GM12874 (cell line): Measurements from ENCODE around the gene ADAM11.

Experiments
- CTCF ChIP-seq: IDR thresholded peaks from 2 replicates; pipeline ENCODE4 v1.5.1; 2011; ENCODE audit warnings: low read depth, mild to moderate bottlenecking, control low read depth, low read length, moderate library complexity; ENCODE audit not compliant: insufficient read depth

The ADAM11 gene

GRCh38 chr17:44812263-44812662 is 53.5 kb downstream of the ADAM11 start:
- no peak for TF ChIP-seq CTCF

DNA sequence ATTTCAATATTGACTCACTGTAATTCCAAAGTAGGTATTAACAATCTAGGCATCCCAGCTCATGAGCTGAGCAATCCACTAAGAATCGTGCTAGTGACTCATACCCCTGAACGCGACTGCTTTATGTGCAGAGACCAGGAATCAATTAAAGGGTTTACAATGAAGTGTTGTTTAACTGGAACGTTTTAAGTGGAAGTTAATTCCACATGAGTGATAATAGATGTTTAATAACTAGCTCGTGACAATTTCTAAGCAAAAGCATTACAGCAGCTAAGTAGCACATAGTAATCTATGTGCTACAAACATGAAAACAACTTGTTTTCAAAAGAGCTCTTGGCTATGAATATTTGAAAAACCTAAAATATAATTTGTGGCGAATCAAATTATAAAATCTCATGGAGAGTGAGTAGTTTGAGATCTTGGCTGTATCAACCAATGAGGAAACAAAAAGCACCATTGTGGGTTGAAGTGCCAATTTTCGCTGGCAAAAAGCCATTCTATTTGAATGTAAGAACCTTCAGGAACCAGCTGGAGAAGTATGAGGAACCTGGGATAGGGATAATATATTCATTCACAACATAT is 61.9 kb downstream of the ADAM11 start:
- TF ChIP-seq CTCF = no peak

- TF ChIP-seq CTCF = no peak
Observed at GRCh38 chr17:44826123-44826790, 67.5 kb downstream of the ADAM11 start.

DNA sequence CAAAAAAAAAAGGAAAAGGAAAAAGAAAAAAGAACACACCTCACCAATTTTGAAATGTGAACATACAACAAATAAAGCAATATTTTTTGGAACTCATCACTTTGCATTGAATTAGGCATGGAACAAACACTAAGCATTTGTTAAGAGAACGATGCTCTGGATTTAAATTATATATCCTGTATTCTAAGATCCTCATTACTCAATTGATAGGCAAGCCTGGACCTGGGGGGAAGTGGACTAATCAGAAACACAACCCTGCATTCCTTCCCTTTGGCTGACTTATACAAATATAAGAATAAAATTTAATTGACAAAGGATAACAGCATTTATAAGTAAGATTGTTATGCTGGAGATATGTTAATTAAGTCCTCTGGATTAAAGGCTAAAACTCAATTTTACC is 69.1 kb downstream of the ADAM11 start:
- TF ChIP-seq CTCF = no peak

DNA sequence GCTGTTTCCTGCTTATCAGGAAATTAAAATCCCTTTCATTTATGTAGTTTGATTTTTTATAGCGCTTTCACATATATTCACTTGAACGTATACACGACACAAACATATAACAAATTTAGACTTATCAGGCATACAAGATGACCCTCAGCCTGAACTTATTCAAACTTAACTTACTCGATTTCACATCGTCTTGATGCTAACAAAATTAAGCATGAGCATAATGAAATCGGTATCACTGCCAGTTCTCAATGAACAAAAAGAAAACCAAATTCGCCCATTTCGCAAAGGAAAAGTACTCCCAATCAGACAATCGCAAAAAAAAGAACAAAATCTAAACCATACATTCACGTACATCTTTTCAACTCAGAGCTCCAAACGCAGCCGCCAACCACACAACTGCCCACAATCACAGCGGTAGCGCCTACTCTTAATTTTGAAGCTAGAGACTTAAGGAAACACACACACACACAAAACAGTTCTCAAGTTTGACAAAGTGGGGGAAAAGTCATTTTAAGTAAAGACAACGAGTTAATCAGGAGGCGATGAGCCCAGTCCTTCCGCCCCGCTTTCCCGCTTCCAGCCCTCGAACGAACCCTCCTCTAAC is 70.2 kb downstream of the ADAM11 start:
- TF ChIP-seq CTCF = no peak

DNA sequence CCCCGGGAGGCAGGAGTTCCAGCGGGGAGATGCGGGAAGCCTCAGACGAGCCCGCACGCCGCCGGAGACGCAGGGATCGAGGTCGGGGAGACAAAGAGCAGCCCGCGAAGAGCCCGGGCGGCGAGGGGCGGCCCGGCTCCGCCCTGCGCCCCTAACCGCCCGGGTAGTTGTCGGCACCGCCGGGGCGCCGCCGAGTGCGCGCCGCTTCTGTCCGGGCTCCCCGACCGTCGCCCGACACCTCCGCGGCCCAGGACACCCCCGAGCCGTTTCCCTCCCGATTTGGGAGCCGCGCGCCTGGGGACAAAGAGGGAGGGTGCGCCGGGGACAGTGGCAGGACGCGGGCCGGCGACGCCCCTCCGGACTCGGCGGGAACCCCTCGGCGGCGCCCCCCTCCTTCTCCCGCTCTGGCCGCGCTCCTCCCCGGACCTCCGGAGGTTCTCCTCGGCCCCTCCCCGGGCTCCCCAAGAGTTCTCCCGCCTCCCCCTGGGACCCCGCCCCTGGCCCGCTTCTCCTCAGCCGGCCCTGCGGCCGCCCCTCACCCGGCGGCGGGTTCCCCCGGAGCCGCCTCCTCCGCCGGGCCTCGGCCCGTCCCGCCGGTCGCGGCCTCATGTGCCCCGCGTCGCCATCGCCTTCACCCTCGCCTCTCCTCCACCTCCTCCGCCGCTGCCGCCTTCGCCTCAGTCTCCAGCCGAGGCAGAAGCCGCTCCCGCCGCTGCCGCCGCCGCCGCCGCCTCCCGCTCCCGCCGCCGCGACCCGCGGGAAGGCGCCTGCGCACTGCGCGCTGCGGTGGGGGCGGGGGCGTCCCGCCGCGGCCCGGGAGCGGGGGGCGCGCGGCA is 71.0 kb downstream of the ADAM11 start, which contains the start of gene GJC1:
GJC1 (minus strand) TSS at position 765 of the 836 bp plus-strand sequence. CDS start 24,470 bp downstream, outside the sequence.
- TF ChIP-seq CTCF = no peak
